ENCODE data around the gene CLEC4M. TPM values are rescaled to one million over a fixed set of nuclear protein-coding genes. Genes with fewer than 3 reads are reported as not detected.
A peak's percentile ranks its signal among the peaks of the same experiment; 100 is the strongest.
"Not testable (repeated sequence)": the region's sequence is repeated elsewhere in the genome, so short reads cannot be mapped to it uniquely, and the experiment has no call there.

CLEC4M gene
- polyA plus RNA-seq, 4 donors: 2.6 to 3.7 (median 3.3) TPM

DNA sequence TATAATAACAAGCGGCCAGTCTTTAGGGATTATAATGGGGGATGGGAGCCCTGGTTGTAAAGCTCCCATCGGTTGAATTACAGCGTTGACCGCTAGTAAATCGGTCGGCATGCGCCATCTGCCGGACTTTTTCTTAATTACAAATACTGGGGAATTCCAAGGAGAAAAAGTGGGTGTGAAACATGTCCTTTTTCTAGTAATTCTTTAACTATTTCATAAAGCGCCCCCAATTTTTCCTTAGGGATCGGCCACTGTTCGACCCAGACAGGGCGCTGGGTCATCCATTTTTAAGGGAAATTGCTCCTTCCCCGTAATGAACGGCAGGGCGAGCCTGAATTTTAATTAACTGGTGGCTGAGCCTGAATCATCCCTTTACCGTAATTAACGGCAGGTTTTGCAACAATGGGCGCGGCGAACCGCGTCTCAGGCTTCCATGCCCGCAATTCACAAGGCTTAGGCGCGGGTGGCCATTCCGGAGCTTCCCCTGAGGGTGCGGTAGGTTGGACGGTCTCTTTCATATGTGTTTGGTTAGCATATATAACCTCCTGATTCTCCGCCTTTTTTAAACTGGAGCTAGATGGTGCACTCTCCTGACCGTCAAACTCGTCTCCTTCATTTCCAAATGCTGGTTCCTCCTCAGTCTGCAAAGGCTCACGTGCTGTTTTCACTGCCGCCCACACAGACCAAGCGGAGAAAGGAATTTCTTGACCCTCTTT is 36.8 kb downstream of the CLEC4M start:
- peak; percentile 62 to 79 (median 68) for DNase-seq (ENCODE audit: low read depth in 4 of 4, low spot score in 3 of 4)

DNA sequence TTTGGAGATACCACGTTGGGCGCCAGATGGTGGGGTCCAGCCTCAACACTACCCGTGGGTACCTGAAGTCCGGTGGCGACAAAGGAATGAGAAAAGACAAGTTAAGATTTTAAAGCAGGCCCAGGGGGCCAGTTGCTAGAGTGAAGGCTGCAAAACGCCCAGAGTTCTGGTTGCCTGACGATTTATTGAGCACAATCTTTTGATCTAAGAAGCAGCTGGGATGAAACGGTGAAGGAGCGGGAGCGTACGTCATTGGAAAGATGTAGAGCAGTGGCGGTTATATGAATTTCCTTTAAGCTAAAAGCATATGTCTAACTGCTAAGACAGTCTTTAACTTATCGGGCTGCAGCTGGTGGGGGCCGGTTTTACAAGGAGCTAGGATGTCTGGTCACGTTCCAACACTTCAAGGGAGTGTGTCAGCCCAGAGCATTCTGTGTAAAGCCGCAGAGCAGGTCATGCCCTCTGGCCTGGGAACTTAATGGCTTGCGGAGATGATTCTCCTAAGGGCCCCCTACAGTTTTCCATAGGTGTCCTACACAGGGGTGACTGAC is 38.1 kb downstream of the CLEC4M start:
- DNase-seq (ENCODE audit: low read depth in 4 of 4, low spot score in 3 of 4): no peak

DNA sequence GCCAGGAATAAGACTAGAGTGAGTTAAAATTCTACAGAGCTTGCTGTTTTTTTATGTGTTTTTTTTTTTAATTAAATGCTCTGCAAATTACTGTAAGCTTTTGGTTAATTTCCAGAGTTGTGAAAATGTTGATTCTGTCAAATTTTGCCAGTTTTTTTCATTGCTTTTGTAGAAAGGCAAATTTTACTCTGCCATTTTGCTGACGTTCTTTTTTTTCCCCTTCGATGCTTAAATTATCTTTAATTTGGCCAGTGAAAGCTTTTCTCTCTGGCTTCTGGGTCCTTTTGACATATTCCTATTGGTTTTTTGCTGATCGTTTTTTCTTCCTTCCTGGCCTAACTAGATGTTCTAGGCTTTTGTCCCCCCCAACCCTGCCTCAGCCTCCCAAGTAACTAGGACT is 43.2 kb downstream of the CLEC4M start:
- DNase-seq (ENCODE audit: low read depth in 4 of 4, low spot score in 3 of 4): no peak

DNA sequence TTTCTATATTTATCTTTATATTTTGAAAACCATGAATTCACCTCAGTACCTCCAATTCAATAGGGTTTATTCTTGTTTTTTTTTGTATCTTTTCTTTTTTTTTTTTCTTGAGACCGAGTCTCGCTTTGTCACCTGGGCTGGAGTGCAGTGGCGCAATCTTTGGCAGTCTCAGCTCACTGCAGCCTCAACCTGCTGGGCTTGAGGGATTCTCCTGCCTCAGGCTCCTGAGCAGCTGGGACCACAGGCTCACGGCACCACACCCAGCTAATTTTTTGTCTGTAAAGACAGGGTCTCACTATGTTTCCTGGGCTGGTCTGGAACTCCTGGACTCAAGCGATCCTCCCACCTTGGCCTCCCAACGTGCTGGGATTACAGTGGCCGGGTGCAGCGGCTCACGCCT is 43.8 kb downstream of the CLEC4M start:
- no peak for DNase-seq (ENCODE audit: low read depth in 4 of 4, low spot score in 3 of 4)

DNA sequence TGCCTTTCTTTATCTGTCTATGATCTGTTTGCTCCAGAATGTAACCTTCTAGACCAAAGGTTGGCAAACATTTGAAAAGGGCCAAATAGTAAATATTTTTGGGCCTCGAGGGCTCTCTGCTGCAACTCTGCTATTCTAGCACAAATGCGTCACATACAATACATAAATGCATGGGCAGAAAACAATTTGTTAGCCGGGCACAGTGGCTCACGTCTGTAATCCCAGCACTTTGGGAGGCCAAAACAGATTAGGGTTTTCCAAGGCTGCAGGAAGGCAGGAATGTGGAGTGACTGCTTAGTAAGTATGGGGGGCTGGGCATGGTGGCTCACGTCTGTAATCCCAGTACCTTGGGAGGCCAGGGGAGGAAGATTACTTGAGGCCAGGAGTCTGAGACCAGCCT is 45.1 kb downstream of the CLEC4M start:
- DNase-seq (ENCODE audit: low read depth in 4 of 4, low spot score in 3 of 4): no peak

DNA sequence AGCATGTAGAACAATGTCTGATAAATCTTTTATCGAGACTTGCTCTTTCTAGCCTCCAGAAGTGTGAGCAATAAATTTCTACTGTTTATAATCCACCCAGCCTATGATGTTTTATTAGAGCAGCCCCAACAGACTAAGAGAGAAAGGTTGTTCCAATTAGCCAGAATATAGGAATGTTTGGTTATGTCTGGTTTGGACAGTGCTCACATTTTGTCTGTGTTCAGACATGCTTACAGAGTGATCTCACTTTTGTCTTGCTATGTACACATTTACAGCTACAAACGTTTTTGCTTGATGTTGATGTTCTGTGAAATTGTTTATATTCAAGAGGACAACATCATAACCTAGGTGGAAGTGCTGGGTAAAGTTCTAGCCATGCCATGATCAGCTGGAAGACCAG is 48.9 kb downstream of the CLEC4M start:
- no peak for DNase-seq (ENCODE audit: low read depth in 4 of 4, low spot score in 3 of 4)

DNA sequence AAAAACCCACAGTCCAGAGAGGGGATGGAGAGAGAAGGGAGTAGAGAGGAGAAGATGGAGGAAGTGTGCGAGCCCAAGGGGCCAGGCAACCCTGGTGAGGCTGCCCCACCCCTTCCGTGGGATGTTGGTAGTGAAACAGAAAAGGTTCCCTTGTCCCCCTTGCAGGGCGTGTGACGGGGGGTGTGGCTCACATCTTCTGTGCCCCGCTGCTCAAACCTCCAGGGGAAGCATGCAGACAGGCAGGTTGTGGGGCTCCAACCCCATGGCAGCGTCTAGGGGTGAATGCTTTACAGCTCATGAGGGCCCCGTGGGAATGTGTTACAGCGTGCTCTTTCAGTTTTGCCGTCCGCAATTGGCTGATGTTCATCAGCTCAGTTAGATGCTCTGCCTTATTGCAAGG is 52.3 kb downstream of the CLEC4M start:
- DNase-seq (ENCODE audit: low read depth in 4 of 4, low spot score in 3 of 4): no peak

DNA sequence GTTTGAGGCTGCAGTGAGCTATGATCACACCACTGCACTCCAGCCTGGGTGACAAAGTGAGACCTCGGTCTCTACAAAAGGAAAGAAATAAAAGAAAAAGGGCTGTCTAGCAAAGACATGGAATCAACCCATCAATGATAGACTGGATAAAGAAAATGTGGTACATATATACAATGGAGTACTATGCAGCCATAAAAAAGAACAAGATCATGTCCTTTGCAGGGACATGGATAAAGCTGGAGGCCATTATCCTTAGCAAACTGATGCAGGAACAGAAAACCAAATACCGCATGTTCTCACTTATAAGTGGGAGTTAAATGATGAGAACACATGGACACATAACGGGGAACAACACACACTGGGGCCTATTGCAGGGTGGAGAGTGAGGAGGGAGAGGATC is 53.0 kb downstream of the CLEC4M start:
- not testable (repeated sequence) for DNase-seq (ENCODE audit: low read depth in 4 of 4, low spot score in 3 of 4)

DNA sequence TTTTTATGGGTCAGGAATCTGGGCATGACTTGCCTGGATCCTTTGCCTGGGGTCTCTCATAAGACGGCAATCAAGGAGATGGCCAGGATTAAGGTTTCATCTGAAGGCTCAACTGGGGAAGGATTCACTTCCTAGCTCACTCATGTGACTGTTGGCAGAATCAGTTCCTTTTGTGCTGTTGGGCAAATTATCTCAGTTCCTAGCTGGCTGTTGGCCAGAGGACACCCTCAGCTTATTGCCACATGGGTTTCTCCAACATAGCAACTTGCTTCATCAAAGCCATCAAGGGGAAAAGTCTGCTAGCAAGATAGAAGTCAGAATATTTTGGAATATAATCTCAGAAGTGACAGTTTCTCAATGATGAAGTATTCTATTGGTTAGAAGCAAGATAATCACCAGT is 54.8 kb downstream of the CLEC4M start:
- no peak for DNase-seq (ENCODE audit: low read depth in 4 of 4, low spot score in 3 of 4)

DNA sequence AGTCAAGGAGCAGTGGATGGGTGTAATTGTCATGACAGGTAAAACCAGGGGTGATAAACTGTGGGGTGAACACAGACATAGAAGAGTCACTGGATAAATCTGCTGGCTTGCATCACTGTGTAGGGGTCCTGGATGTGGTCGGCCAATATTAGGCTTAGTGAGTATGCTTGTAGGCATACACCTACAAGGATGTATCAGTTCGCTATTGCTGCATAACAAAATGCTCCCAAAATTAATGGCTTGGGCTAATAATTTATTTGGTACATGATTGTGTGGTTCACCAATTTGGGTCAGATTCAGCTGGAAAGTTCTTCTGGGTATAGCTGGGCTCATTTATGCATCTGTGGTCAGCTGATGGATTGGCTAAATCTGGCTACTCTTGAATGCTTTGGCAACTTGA is 55.8 kb downstream of the CLEC4M start:
- DNase-seq (ENCODE audit: low read depth in 4 of 4, low spot score in 3 of 4): no peak

Other genes starting within 250 kb of the CLEC4M start
- gene ZNF358, start 247.1 kb upstream of the CLEC4M start, polyA plus RNA-seq (ENCODE audit: insufficient read length in 4 of 4): 10 to 100 TPM; 43.1 to 69.6 (median 43.7) TPM
- gene MCOLN1, start 240.6 kb upstream of the CLEC4M start, polyA plus RNA-seq (ENCODE audit: insufficient read length in 4 of 4): 10 to 100 TPM; 15.2 to 19.7 (median 16.1) TPM
- gene PNPLA6, start 227.5 kb upstream of the CLEC4M start, polyA plus RNA-seq (ENCODE audit: insufficient read length in 4 of 4): 10 to 100 TPM; 36.2 to 45.1 (median 41.9) TPM
- gene CAMSAP3, start 167.4 kb upstream of the CLEC4M start, polyA plus RNA-seq (ENCODE audit: insufficient read length in 4 of 4): 10 to 100 TPM; 13.2 to 22.5 (median 16.8) TPM
- 10 to 100 TPM; 33.3 to 47.0 (median 34.9) TPM for gene XAB2, start 133.7 kb upstream of the CLEC4M start, polyA plus RNA-seq (ENCODE audit: insufficient read length in 4 of 4)
- gene PET100, start 133.4 kb upstream of the CLEC4M start, polyA plus RNA-seq (ENCODE audit: insufficient read length in 4 of 4): 100 to 1,000 TPM in 2 of 4 donors, 10 to 100 TPM in 2; 86.2 to 115 (median 105) TPM
- 1 to 10 TPM in 2 of 4 donors, under 1 TPM in 2; 0.82 to 1.6 (median 1.0) TPM for gene PCP2, start 129.5 kb upstream of the CLEC4M start, polyA plus RNA-seq (ENCODE audit: insufficient read length in 4 of 4)
- gene STXBP2, start 126.1 kb upstream of the CLEC4M start, polyA plus RNA-seq (ENCODE audit: insufficient read length in 4 of 4): 10 to 100 TPM; 54.9 to 68.0 (median 66.3) TPM
- 1 to 10 TPM in 2 of 4 donors, under 1 TPM in 2; 0.34 to 1.5 (median 1.0) TPM for gene RETN, start 94.2 kb upstream of the CLEC4M start, polyA plus RNA-seq (ENCODE audit: insufficient read length in 4 of 4)
- gene MCEMP1, start 86.2 kb upstream of the CLEC4M start, polyA plus RNA-seq (ENCODE audit: insufficient read length in 4 of 4): under 1 TPM; 0.11 to 0.66 (median 0.17) TPM
- 10 to 100 TPM; 40.6 to 72.7 (median 48.4) TPM for gene TRAPPC5, start 82.4 kb upstream of the CLEC4M start, polyA plus RNA-seq (ENCODE audit: insufficient read length in 4 of 4)
- gene FCER2, start 61.1 kb upstream of the CLEC4M start, polyA plus RNA-seq (ENCODE audit: insufficient read length in 4 of 4): under 1 TPM in 3 of 4 donors, not detected in 1; 0.15 to 0.29 (median 0.17) TPM
- gene CLEC4G, start 31.1 kb upstream of the CLEC4M start, polyA plus RNA-seq (ENCODE audit: insufficient read length in 4 of 4): under 1 TPM in 1 of 4 donors, not detected in 3; 0.13 TPM
- gene CD209, start 15.7 kb upstream of the CLEC4M start, polyA plus RNA-seq (ENCODE audit: insufficient read length in 4 of 4): 1 to 10 TPM; 1.0 to 1.7 (median 1.3) TPM
- 10 to 100 TPM; 15.4 to 19.0 (median 16.1) TPM for gene EVI5L, start 67.0 kb downstream of the CLEC4M start, polyA plus RNA-seq (ENCODE audit: insufficient read length in 4 of 4)
- 1 to 10 TPM; 5.6 to 9.4 (median 7.6) TPM for gene PRR36, start 111.1 kb downstream of the CLEC4M start, polyA plus RNA-seq (ENCODE audit: insufficient read length in 4 of 4)
- gene LRRC8E, start 125.3 kb downstream of the CLEC4M start, polyA plus RNA-seq (ENCODE audit: insufficient read length in 4 of 4): 1 to 10 TPM; 2.3 to 2.9 (median 2.5) TPM
- gene MAP2K7, start 140.6 kb downstream of the CLEC4M start, polyA plus RNA-seq (ENCODE audit: insufficient read length in 4 of 4): 10 to 100 TPM; 25.9 to 35.8 (median 26.2) TPM
- 1 to 10 TPM in 1 of 4 donors, under 1 TPM in 3; 0.28 to 1.1 (median 0.60) TPM for gene TGFBR3L, start 151.6 kb downstream of the CLEC4M start, polyA plus RNA-seq (ENCODE audit: insufficient read length in 4 of 4)
- 10 to 100 TPM; 14.5 to 24.6 (median 16.6) TPM for gene SNAPC2, start 157.1 kb downstream of the CLEC4M start, polyA plus RNA-seq (ENCODE audit: insufficient read length in 4 of 4)
- 10 to 100 TPM; 13.5 to 38.3 (median 19.1) TPM for gene CTXN1, start 162.9 kb downstream of the CLEC4M start, polyA plus RNA-seq (ENCODE audit: insufficient read length in 4 of 4)
- 10 to 100 TPM; 36.2 to 50.2 (median 37.9) TPM for gene TIMM44, start 180.4 kb downstream of the CLEC4M start, polyA plus RNA-seq (ENCODE audit: insufficient read length in 4 of 4)
- 10 to 100 TPM; 87.8 to 91.8 (median 89.0) TPM for gene ELAVL1, start 242.4 kb downstream of the CLEC4M start, polyA plus RNA-seq (ENCODE audit: insufficient read length in 4 of 4)

Measured in right renal pelvis (tissue), 4 donors.